NCI-H1930 (cell line): Measurements from ENCODE around the gene PTX4.

Experiments used
- DNase-seq, 2 experiments: peaks; one replicate each; lab custom pipeline; 2025; lab: John Stamatoyannopoulos, UW

PTX4 gene

GRCh38 chr16:1459967-1460366, 28.8 kb downstream of the PTX4 start:
- DNase-seq, result no peak

- no peak for DNase-seq
Observed at GRCh38 chr16:1458977-1459341, 29.8 kb downstream of the PTX4 start.

- DNase-seq, result no peak
Observed at GRCh38 chr16:1458336-1458976, 30.3 kb downstream of the PTX4 start.

GRCh38 chr16:1457489-1458245, 31.1 kb downstream of the PTX4 start:
- no peak for DNase-seq

GRCh38 chr16:1456951-1457350, 31.8 kb downstream of the PTX4 start:
- no peak for DNase-seq

- DNase-seq, result no peak
Observed at GRCh38 chr16:1455190-1456171, 33.3 kb downstream of the PTX4 start.

GRCh38 chr16:1454561-1454960, 34.2 kb downstream of the PTX4 start:
- no peak for DNase-seq

GRCh38 chr16:1453316-1453715, 35.4 kb downstream of the PTX4 start:
- no peak for DNase-seq

- DNase-seq, result no peak
Observed at GRCh38 chr16:1452530-1452929, 36.2 kb downstream of the PTX4 start.

- DNase-seq, result no peak
Observed at GRCh38 chr16:1451702-1452392, 36.9 kb downstream of the PTX4 start.

- DNase-seq, result no peak
Observed at GRCh38 chr16:1450841-1451240, 37.9 kb downstream of the PTX4 start.

GRCh38 chr16:1450218-1450617, 38.5 kb downstream of the PTX4 start:
- DNase-seq, result no peak

- no peak for DNase-seq
Observed at GRCh38 chr16:1449201-1449788, 39.4 kb downstream of the PTX4 start.

- no peak for DNase-seq
Observed at GRCh38 chr16:1448536-1449116, 40.1 kb downstream of the PTX4 start.

- no peak for DNase-seq
Observed at GRCh38 chr16:1447965-1448364, 40.8 kb downstream of the PTX4 start.

GRCh38 chr16:1446296-1447080, 42.3 kb downstream of the PTX4 start:
- DNase-seq, result no peak

- no peak for DNase-seq
Observed at GRCh38 chr16:1445518-1446203, 43.1 kb downstream of the PTX4 start.

- no peak for DNase-seq
Observed at GRCh38 chr16:1444730-1445517, 43.8 kb downstream of the PTX4 start.
